HG02973 (cell line): ENCODE measurements around the gene UBE2R2.
"Not testable (repeated sequence)": the region's sequence is repeated elsewhere in the genome, so short reads cannot be mapped to it uniquely, and the experiment has no call there.

Experiments
- ATAC-seq: cut with Tn5 transposase; IDR thresholded peaks from one replicate; pipeline ENCODE4 v1.9.1; 2021; ENCODE audit warnings: moderate library complexity; ENCODE audit not compliant: unreplicated experiment

Gene UBE2R2

DNA sequence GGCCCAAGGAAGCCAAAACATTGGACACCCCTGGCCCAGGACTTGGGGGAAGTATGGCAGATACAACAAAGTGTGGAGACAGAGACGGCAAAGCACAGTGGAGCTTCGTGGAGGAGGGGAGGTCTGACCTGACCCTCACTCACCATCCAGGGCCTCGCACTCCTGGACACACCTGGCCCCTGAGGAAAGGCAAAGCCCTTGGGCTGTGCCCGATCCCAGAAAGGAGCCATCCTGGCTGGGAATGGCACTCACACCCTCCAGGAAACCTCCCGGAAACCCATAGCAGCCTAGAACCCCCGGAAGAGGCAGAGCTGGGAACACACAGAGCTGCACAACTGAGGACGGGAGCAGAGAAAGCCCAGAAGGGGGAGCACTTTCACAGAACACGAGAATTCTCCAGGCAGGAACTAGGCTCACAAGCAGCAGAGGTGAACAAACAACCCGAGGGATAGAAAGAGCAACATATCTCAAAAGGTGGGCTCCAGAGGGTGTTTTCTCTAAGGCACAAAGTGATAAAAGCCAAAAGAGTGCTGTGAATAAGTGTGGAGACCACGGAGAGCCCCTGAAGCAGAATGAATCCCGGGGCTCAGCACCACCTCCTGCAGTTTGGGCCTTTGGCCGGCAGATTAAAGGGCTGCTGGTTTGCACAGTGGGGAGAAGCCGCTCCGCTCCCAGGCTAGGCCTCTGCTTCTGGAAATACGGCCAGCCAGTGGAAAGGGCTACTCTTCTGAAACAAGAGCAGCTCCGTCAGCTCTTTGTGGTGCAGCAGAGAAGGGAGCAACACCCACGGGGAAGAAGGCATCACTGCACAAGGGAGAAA, 108.2 kb downstream of the UBE2R2 start:
- ATAC-seq = no peak

DNA sequence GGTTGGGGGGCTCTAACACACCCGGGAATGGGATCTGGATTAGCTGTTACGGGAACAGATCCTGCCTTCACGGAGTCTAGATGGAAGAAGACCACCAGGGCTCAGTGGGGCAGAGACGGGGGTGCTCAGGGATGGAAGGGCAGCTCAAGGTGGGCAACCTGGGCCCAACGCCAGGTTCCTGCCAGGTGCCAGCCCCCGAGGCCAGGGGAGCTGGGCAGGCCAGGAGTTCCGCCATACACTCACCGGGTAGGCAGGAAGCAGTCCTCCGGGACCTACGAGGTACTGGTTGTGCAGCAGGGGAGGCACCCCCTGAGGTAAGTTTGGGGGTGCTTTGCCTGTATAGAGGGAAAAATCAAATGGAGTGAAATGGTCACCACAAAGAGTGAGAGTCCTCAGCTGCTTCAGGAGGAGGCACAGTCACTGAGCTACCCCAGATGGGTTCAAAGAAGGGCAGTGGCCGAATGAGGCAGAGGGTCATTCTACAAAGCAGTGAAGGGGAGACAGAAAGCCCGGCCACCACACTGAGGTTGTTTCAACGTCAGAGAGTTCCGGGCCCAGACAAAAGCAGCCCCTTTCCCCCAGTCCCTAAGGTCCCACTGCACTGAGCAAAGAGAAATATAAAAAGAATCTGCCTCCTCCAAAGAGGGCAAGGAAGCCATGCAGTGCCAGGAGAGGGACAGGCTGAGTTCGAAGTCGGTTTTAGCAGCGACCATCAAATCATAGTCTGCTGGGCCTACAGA, 110.0 kb downstream of the UBE2R2 start:
- no peak for ATAC-seq

DNA sequence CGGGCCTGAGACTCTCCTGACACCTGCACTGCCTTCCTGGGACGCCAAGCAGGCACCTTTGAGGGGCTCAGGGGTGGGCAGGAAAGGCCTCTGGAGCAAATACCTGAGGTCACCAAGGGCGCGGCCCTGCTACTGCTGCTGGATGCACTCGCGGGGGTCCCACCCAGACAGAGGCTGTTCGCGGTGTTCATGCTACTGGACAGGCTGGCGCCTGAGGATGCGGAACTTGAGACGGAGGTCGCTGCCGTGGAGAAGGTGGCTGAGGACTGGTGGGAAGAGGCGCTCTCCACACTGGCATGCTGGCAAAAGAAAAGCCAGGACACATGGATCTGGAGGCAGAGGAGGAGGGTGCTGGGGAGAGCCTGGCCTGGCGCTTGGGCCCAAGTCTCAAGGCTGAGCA, 110.7 kb downstream of the UBE2R2 start:
- ATAC-seq = no peak

DNA sequence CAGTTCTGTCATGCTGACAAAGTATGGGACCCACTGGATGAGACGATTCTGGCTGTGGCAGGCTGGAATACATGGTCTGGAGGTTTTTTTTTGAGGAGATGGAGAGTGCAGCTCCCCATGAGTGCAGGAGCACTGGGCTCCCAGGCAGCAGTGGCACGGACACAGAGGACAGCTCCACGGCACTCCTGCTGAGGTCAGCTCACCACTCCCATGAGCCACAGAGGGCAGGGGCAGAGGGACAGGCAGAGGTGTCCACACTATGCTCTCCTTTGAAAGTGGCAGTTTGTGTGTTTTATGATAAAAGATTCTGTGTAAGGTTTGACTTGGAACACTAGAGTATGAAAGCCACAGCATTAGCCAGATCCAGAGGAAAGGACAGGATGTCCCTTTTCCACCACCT, 114.4 kb downstream of the UBE2R2 start:
- no peak for ATAC-seq

DNA sequence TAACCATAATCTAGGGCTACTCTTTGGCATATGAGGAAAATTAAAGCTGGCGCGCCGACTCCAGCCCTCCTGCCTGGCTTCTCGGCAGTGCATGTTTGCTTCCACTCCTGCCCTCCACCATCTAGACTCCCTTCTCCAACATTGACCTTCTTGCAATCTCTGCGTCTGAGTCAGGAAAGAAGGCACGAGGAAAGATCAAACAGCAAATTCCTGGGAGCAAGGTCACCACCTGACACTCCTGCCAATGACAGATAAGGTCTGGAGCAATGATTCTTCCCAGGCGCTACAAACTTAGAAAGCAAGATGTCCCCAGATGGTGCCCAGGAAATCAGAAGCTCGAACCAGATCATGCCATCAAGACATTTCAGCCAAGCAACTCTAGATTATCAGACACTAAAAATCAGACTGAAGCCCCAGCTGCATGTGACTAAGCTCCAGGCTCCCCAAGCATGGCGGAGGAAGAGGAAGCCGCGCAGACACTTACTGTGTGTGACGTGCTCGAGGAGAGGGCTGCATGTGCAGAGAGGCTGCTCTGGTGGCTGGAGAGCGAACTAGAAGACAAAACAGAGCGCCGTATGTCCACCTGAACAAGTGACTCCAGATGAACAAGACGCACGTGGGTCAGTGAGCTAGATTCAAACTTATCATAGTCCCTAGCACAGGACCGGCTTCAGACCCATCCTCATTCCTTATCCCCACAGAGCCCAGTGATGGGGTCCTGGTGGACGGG, 115.3 kb downstream of the UBE2R2 start:
- ATAC-seq = no peak

DNA sequence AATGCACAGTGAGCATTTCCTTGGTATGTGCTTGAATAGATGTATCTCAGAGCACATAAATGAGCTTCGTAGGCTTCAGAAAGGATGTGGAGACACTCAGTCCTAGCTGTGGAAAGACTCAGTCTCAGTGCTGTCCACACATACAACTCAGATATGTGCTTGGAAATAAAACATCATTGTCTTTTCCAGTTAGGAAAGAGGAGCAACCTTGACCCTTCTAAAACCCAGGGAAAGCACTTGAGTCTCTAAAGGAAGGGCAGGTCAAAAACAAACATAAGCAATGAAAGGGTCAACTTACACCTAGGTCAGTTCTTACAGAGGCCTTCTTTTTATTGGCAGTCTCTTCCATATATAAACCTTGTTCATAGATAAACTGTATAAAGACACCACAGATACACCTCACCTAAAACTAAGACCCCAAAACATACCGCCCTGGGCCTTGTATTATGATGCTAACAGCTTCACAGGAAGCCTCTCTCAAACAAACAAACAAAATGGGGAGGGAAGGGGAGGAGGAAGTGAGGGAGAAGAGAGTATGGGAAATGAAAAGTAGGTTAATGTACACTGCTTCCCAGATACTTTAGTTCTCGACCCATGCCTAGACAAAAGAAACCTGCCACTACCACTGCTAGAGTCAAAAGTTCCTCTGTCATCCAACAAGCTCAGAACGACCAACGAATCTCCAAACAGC, 117.4 kb downstream of the UBE2R2 start:
- ATAC-seq = no peak

DNA sequence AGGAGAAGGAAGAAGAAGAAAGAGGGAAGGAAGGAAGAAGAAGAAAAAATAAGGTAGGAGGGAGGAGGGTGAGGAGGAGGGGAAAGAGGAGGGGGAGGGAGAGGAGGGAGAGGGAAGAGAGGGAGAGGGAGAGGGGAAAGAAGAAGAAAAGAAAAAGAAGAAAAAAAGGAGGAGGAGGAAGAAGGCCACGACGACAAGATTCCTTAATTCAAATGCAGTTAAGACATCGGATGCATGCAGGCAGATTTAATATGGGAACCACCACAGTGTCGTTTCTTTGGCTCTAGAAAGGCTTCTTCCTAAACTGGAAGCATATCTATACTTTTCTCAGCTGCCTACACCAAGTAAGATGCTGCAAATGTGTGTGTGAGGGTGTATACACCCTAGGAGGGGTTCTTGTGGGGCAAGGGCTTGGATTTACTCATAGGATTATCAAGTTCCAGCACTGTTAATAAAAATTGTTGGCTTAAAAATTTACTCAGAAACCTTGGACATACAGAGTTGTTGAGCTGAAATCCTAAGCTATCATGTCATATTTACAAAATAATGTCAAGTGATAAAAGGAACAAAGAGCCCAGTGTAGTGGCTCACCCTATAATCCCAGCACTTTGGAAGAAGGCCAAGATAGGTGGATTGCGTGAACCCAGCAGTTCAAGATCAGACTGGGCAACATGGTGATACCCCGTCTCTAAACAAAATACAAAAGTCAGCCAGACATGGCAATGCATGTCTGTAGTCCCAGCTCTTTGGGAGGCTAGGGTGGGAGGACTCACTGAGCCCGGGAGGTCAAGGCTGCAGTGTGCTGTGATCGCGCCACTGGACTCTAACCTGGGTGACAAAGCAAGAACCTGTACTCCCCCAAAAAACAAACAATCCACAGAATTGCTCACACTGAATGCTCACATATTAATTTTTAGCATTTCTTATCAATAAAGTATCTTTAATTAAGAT, 123.2 kb downstream of the UBE2R2 start:
- ATAC-seq = no peak

DNA sequence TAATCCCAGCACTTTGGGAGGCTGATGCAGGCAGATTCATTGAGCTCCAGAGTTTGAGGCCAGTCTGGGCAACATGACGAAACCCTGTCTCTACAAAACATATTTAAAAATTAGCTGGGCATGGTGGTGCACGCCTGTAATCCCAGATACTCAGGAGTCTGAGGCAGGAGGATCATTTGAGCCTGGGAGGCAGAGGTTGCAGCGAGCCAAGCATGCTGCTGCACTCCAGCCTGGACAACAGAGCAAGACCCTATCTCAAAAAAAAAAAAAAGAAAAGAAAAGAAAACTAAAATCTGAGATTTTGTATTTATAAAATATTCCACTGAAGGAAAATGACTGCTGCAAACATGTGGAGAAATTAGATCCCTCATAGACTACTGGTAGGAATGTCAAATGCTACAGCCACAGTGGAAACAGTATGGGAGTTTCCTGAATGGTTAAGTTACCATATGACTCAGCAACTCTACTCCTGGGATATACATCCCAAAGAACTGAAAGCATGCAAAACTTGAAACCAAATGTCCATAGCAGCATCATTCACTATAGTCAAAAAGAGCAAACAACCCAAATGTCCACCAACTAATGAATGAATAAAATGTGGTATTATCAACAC, 125.6 kb downstream of the UBE2R2 start:
- no peak for ATAC-seq

DNA sequence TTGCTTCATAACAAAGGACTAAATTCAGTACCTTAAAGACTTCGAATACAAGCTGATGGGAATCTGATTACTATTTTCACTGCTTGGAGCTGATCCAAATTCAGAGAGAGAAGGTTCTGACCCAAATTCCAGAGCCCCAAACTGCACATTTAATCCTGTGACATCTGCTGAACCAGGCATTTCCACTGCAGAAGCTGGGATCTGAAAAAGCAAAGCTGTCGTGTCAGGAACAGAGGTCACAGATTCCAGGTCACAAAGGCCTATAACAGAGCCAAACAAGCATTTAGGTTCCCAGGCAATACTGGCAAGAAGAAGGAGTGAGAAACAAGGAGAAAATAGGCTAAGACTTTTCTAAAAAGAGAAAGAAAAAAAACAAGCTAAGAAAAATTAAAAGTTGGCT, 126.4 kb downstream of the UBE2R2 start:
- ATAC-seq = no peak

DNA sequence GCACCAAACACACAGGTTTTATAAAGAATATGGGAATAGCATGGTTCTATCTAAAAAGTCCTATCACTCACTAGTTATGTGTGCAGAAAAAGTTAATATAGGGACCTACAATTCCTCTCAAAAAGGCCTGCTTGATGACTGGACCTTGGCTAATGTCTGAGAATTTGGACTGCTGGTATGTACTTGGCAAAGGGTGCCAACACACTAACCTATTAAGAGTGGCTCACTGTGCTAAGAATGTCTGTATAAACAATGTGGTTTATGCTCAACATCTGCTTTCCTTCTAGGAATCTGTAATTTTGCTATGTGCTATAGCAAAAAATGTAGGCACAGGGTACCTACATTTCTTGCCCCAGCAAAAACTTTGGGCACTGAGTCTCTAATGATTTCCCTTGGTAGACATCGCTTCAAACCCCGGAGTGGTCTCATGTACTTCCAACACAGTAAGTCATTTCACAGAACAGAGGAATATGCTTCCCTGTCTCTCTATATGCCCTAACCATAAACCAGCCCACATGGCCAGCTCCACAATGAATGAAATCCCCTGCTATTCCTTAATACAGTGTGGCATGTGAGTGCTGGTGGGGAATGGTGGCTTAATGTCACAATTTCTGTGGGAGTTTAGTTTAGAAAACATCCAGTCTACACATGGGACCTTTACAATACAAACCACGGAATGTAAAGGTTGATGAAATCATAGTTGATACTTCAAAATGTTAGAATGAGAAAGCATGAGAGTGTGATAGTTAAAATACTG, 130.0 kb downstream of the UBE2R2 start:
- no peak for ATAC-seq

DNA sequence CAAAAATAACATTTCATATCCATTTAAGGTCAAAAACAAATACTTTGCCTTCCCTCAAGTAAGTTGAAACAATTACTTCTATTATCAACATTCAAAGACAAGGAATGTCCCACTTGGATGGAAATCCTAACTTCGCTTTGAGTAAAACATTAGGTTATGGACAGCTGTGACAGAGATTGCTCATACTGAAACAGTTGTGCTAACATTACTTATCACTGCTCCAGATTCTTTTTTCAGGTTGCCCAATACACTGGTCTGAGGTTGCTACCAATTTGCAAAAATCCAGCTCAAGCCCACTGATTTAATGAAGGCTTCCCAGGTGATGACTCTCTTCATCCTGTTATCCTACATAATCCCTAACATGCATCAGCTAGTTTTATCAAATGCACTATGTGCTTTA, 133.4 kb downstream of the UBE2R2 start:
- no peak for ATAC-seq

DNA sequence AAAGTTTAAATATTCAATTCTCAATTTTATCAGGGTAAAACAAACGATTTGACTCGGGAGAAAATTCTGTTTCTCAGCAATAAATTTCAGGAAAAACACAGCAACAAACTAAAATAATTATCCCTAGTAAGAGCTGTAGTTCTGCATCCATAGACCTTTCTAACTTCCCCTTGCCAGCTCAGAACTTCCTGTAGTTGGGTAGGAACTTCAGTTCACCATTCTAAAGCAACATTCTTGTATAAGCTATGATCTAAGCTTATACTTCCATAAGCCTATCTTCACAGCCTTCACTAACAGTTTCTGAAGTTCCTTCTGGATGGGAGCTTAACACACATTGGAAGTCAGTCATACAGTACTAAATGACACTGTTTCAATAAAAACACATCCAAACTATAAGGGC, 135.1 kb downstream of the UBE2R2 start:
- ATAC-seq = no peak

DNA sequence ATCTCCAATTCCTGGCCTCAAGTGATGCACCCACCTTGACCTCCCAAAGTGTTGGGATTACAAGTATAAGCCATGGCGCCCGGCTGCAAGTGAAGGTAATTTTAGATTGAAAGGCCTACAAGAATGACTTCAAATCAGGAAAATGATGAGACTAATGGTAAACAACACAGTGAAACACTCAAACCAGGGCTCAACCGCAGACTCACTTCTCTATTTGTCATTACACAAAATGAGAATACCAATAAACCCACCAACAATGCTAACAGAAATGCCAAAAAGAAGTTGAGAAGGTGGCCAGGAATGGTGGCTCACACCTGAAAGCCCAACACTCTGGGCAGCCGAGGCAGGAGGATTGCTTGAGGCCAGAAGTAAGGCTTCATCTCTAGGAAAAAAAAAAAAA, 139.6 kb downstream of the UBE2R2 start:
- ATAC-seq = peak; percentile 45

DNA sequence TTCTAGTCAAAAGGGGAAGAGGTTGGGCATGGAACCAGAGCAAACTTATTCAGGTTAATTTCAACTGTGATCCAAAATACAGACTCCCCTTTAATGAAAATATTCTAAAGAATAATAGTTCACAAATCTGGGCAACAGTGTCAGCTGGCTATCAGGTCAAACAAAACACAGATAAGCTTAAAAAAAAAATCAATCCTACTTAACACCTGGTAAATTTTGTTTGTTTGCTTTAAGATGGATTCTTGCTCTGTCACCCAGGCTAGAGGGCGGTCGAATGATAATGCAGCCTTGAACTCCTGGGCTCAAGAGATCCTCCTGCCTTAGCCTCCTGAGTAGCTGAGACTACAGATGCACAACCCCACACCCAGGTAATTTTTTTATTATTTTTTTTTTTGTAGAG, 142.8 kb downstream of the UBE2R2 start:
- ATAC-seq = no peak

DNA sequence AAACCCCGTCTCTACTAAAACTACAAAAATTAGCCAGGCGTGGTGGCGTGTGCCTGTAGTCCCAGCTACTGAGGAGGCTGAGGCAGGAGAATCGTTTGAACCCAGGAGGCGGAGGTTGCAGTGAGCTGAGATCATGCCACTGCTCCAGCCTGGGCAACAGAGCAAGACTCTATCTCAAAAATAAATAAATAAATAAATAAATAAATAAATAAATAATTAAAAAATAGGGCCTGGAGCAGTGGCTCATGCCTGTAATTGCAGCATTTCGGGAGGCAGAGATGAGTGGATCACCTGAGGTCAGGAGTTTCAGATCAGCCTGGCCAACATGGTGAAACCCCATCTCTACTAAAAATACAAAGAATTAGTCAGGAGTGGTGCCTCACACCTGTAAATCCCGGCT, 145.5 kb downstream of the UBE2R2 start:
- not testable (repeated sequence) for ATAC-seq

DNA sequence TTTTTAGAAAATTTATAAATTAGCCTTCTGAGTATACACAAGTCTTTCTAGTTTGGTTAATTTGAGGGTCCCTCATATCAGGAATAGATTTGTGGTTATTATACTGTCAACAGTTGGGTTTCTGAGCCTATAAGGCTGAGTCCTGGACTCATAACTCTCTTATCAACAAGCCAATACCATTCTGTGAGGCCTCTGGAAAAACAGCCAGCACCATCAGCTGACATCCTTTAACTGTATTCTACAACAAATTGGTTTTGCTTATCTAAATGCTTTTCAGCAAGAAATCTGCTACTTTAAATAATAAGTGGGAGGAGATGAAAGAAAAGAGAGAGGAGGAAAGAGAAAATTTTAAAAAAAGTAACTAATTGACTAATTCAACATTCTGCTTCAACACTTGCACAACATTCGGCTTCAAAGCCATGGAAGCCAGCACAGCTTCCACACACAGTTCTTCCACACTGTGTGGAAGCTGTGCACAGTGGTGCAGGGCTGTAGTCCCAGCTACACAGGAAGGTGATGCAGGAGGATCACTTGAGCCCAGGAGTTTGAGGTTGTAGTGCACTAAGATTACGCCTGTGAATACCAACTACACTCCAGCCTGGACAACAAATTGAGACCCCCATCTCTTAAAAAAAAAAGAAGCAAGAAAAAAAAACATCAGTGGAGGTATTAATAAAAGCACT, 147.3 kb downstream of the UBE2R2 start:
- ATAC-seq = no peak
